Measurements from ENCODE around the gene EFHD1.
A peak's percentile ranks its signal among the peaks of the same experiment; 100 is the strongest.
"Not testable (repeated sequence)": the region's sequence is repeated elsewhere in the genome, so short reads cannot be mapped to it uniquely, and the experiment has no call there.

The EFHD1 gene

DNA sequence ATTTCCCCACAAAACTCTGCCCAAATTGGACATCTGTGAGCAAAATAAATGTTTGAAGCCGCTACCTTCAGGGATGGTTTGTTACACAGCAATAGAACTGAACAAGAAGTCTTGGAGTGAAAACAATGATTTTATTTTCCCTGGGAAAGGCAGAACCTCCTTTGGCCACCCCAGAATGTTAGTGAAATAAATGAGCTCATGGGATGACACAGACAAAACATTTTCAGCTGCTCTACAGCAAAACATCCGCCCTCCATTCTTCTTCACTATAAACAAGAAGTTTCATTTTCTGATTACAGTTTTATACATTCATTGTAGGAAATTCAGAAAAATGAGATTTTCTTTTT lies 4.3 kb upstream of the EFHD1 start:
- no peak overlapping the region for H3K27ac Mint-ChIP-seq
- no peaks in the 10 kb centered on the region for H3K9me3 Mint-ChIP-seq
- no peak for DNase-seq
- ATAC-seq (replicated peaks) = no peak
- H3K4me3 Mint-ChIP-seq = no peak overlapping the region
- H3K4me1 Mint-ChIP-seq (ENCODE audit: low read depth in 2 of 2) = peaks cover 3 to 5% of the 10 kb centered on the region in 2 donors
- peaks cover 5% of the 10 kb centered on the region for H3K36me3 Mint-ChIP-seq (ENCODE audit: insufficient read depth)
- H3K27me3 Mint-ChIP-seq = peaks cover 25 to 26% of the 10 kb centered on the region in 2 donors

DNA sequence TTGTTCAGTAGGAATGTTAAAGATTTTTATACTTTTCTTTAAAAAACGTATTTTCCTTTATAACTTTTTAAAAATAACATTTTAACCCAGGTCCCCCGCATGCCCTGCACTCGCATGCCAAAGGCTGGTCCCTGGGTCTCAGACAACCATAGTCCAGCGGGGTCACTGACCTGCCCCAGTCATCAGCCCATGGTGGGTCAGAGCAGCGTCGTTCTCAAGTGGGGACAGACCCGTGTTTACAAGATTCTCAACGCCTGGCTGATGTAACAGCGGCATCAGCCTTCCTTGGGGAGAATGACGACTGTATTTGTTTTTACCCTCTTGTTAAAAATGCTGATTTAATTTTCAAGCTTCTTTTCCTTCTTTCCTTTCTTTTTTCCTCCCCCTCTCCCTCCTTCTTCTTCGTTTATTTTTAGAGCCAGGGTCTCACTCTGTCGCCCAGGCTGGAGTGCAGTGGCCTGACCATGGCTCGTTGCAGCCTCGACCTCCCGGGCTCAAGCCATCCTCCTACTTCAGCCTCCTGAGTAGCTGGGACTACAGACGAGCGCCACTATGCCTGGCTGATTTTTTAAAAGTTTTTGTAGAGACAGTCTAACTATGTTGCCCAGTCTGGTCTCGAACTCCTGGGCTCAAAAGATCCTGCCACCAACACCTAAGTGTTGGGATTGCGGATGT lies 1.0 kb upstream of the EFHD1 start:
- Mint-ChIP-seq H3K36me3 (ENCODE audit: insufficient read depth) (peaks cover 5% of the 10 kb centered on the region), H3K4me1 (ENCODE audit: low read depth in 2 of 2) (peaks cover 3 to 5% of the 10 kb centered on the region in 2 donors), H3K9me3 (no peaks in the 10 kb centered on the region), H3K27ac (no peak overlapping the region), H3K4me3 (peak overlapping the region in 1 of 2 donors; percentile 17), H3K27me3 (peaks cover 29 to 34% of the 10 kb centered on the region in 2 donors)
- DNase-seq (no peak), ATAC-seq (replicated peaks) (no peak)

DNA sequence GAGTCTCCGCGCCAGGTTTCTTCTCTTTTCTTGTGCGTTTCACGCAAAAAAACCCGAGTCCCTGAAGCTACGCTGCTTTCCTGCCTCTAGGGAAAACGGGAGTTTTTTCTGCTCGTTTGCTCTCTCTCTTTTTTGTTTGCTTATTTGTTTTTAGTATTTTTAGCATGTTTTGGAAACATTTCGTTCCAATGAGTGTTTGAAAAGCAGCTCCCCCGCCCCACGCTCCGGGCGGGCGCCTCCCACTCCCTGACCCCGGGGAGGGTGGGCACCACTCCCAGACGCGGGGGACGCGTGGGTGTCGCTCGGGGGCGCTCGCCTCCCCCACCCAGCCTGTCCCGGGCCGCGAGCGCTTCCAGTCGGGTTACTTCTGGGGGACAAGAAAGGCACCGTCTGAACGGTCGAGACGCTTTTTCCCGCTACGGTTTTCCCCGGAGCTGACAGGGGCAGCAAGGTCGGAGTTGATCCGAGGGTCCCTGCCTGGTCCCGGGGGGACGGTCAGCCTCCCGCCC lies 446 bp upstream of the EFHD1 start:
- no peak for DNase-seq
- peak; percentile 9 for ATAC-seq (replicated peaks)
- no peaks in the 10 kb centered on the region for H3K9me3 Mint-ChIP-seq
- peaks cover 3 to 5% of the 10 kb centered on the region in 2 donors for H3K4me1 Mint-ChIP-seq (ENCODE audit: low read depth in 2 of 2)
- peaks cover 5% of the 10 kb centered on the region for H3K36me3 Mint-ChIP-seq (ENCODE audit: insufficient read depth)
- H3K27ac Mint-ChIP-seq = no peak overlapping the region
- H3K4me3 Mint-ChIP-seq = peak overlapping the region; percentile 40 to 51
- H3K27me3 Mint-ChIP-seq = peaks cover 29 to 40% of the 10 kb centered on the region in 2 donors

DNA sequence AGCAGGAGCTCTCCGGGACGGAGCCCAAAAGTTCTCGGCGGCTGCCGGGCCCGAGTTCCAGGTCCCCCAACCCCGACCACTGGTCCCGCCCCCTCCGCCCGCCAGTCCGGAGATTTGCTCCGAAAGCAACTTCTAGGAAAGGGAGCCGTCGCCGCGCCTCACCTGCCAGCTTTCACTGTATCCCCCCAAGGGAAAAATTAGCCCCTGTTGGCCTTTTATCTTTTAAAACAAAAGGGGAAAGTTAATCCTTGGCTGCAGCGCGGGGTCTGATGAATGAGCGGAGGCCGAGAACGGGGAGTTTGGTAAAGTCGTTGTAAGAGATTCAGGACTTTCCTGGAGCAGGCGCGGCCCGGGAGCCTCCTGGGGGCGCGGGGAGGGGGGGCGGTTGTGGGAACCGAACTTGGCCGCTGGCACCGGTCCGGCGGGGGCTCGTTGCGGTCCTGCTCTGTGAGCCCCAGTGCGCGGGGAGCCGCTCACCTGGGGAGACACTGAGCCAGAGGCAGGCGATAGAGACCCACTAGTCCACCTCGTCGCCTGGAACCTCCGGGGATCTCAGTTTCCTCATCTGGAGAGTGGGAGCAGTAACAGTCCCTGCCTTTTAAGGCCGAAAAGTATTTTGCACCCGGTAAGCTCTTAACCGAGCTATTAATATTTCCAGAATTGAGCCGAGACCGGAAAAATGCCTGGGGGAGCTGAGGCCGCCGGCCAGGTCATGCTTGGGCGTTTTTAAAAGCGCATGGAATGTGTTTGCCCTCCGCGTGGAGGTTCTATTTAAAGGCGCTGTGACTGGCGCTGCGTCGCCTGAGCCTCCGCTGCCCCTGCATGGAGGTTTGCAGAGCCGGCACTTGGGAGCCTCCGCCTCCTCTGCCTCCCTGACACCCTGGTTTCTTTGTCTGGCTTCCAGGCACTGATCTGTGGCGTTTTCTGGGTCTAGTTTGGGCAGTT lies 1.1 kb downstream of the EFHD1 start:
- ATAC-seq (replicated peaks) (no peak), DNase-seq (no peak)
- peaks cover 3 to 5% of the 10 kb centered on the region in 2 donors for H3K4me1 Mint-ChIP-seq (ENCODE audit: low read depth in 2 of 2)
- peaks cover 37 to 52% of the 10 kb centered on the region in 2 donors for H3K27me3 Mint-ChIP-seq
- peaks cover 5% of the 10 kb centered on the region for H3K36me3 Mint-ChIP-seq (ENCODE audit: insufficient read depth)
- peak overlapping the region; percentile 20 to 31 for H3K4me3 Mint-ChIP-seq
- H3K27ac Mint-ChIP-seq = no peak overlapping the region
- no peaks in the 10 kb centered on the region for H3K9me3 Mint-ChIP-seq

DNA sequence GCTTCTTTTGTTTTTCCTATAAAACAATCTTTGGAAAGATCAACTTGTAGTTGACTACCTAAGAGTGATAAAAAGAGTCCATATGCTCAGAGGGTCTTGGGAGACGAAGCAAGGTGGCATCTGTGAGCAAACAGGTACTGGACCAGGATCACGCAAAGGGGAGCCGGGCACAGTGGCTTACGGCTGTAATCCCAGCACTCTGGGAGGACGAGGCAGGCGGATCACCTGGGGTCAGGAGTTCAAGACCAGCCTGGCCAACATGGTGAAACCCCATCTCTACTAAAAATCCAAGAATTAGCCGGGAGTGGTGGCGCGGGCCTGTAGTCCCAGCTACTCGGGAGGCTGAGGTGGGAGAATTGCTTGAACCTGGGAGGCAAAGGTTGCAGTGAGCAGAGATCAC lies 2.0 kb downstream of the EFHD1 start:
- Mint-ChIP-seq H3K4me3 (peak overlapping the region in 1 of 2 donors; percentile 31), H3K27me3 (peaks cover 39 to 61% of the 10 kb centered on the region in 2 donors)
- not testable (repeated sequence) for H3K4me1 Mint-ChIP-seq (ENCODE audit: low read depth in 2 of 2); H3K9me3 Mint-ChIP-seq; DNase-seq; ATAC-seq (replicated peaks); H3K27ac Mint-ChIP-seq; H3K36me3 Mint-ChIP-seq (ENCODE audit: insufficient read depth)

DNA sequence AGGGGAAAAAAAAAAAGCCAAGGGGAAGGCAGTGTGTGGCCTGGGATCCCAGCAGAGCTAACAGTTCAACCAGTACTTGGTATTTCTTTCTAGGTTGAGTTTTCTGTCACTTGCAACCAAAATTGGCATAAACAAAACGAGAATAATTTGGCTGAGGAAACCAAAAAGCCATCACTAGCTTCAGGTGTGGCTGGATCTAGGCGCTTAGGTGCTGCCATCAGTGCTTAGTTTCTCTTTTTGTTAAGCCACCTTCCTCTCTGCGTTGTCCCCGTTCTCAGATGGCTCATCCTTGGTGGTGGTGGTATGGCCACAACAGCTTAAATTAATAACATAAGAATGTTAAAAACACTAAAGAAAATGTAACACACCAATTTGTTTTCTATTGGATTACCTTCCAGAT lies 2.4 kb downstream of the EFHD1 start:
- Mint-ChIP-seq H3K4me3 (no peak overlapping the region), H3K9me3 (no peaks in the 10 kb centered on the region), H3K36me3 (ENCODE audit: insufficient read depth) (no peaks in the 10 kb centered on the region), H3K27ac (no peak overlapping the region), H3K27me3 (peaks cover 43 to 65% of the 10 kb centered on the region in 2 donors), H3K4me1 (ENCODE audit: low read depth in 2 of 2) (peaks cover 3 to 5% of the 10 kb centered on the region in 2 donors)
- ATAC-seq (replicated peaks) = no peak
- DNase-seq = no peak

DNA sequence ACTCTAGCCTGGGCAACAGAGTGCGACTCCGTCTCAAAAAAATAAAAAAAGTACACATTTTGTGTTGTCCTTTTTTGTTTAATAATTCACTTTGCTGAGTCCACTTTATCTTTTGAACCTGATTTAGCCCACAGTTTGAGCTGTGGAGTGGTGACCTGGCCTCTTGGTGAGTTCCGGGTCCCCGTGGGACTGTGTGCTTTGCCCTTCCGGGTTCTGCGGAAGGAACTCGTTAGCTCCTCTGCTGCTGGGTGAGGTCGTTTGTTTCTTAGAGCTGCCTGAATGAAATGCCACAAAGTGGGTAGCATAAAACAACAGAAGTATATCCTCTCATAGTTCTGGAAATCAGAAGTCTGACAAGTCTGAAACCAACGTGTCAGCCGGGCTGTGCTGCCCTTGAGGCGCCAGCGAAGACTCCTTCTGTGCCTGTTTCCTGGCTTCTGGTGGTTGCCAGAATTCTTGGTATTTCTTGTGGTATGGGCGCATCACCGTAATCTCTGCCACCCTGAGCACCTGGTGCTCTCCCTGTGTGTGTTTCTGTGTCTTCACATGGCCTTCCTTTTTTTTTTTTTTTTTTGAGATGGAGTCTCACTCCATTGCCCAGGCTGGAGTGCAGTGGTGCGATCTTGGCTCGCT lies 3.5 kb downstream of the EFHD1 start:
- ATAC-seq (replicated peaks) (peak; percentile 31), DNase-seq (no peak)
- peaks cover 3 to 5% of the 10 kb centered on the region in 2 donors for H3K4me1 Mint-ChIP-seq (ENCODE audit: low read depth in 2 of 2)
- no peaks in the 10 kb centered on the region for H3K36me3 Mint-ChIP-seq (ENCODE audit: insufficient read depth)
- no peak overlapping the region for H3K27ac Mint-ChIP-seq
- no peaks in the 10 kb centered on the region for H3K9me3 Mint-ChIP-seq
- H3K27me3 Mint-ChIP-seq = peaks cover 43 to 70% of the 10 kb centered on the region in 2 donors
- no peak overlapping the region for H3K4me3 Mint-ChIP-seq

DNA sequence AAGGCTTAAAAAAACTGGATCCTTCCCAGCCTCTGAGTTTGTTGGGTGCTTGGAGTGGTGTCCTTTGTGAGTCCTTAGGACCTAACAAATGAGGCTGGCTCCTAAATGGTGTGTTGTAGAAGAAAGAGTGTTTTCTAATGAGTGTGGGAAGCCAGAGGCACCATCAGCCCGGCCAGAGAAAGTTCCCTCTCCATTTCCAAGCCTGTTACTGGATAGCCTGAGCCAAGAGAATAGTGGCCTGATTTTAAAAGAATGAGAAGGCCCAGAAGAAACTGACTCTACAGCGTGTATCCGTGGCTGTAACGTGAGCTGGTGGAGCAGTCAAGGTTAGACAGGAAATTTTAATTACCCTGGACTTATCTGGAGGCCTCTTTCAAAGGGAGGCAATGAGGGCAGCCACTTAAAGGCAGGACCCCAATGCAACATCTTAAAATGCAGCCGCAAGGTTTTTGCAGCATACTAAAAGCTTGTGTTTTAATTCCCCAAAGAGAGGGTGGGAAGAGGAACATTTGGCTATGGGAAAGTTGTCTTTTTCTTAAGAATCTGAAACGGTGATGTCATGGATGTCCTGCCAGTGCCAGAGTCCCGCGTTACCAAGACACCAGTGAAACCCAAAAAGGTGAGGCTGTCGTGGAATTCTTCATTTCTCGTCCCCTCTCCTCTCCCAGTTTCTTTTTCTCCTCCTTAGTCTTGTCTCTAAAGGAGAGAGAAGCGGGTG lies 4.6 kb downstream of the EFHD1 start:
- H3K27me3 Mint-ChIP-seq = peaks cover 35 to 59% of the 10 kb centered on the region in 2 donors
- H3K27ac Mint-ChIP-seq = no peak overlapping the region
- H3K36me3 Mint-ChIP-seq (ENCODE audit: insufficient read depth) = no peaks in the 10 kb centered on the region
- no peaks in the 10 kb centered on the region for H3K9me3 Mint-ChIP-seq
- ATAC-seq (replicated peaks) = no peak
- H3K4me3 Mint-ChIP-seq = no peak overlapping the region
- no peak for DNase-seq
- H3K4me1 Mint-ChIP-seq (ENCODE audit: low read depth in 2 of 2) = no peaks in the 10 kb centered on the region

DNA sequence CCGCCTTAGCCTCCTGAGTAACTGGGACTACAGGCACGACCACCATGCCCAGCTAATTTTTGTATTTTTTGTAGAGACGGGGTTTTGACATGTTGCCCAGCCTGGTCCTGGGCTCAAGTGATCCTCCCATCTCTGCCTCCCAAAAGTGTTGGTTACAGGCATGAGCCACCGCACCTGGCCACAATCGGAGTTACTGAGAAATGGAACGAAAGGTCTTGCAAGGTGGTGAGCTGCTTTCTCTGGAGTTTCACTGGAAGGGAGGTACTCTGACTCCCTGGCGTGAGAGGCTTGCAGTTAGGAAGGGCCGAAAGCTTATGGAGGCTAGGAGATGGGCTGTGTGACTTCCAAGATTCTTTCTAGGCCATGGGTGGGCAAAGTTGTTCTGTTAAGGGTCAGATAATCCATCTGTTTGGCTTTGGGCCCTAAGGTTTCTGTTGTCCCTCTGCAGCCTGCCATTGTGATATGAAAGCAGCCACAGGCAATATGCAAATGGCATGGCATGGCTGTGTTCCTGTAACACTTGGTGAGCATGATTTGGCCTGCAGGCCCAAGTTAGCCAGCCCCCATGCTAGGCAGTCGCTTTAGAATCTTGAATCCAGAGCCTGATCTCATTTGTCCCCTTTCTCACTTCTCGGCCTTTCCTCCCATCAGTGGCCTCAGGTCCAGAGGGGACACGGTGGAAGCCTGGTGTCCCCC lies 7.9 kb downstream of the EFHD1 start:
- H3K27me3 Mint-ChIP-seq = peaks cover 35 to 70% of the 10 kb centered on the region in 2 donors
- no peak overlapping the region for H3K4me3 Mint-ChIP-seq
- no peaks in the 10 kb centered on the region for H3K36me3 Mint-ChIP-seq (ENCODE audit: insufficient read depth)
- H3K4me1 Mint-ChIP-seq (ENCODE audit: low read depth in 2 of 2) = no peaks in the 10 kb centered on the region
- DNase-seq = no peak
- ATAC-seq (replicated peaks) = no peak
- no peaks in the 10 kb centered on the region for H3K9me3 Mint-ChIP-seq
- H3K27ac Mint-ChIP-seq = no peak overlapping the region

DNA sequence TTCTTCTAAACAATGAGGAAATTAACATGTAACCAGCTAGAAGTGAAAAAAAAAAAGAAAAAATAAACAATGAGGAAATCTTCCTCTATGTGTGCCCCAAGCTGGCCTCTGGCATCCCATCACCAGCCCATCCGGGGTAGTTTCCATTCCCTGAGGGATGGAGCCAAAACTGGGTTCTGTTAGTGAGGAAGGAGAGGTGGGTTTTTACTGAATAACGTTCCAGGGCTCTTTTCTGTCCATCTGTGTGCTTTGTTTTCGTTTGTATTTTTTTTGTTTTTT lies 9.7 kb downstream of the EFHD1 start:
- H3K27ac Mint-ChIP-seq = no peak overlapping the region
- H3K27me3 Mint-ChIP-seq = peaks cover 33 to 60% of the 10 kb centered on the region in 2 donors
- H3K36me3 Mint-ChIP-seq (ENCODE audit: insufficient read depth) = no peaks in the 10 kb centered on the region
- H3K4me1 Mint-ChIP-seq (ENCODE audit: low read depth in 2 of 2) = no peaks in the 10 kb centered on the region
- ATAC-seq (replicated peaks) (no peak), DNase-seq (no peak)
- H3K9me3 Mint-ChIP-seq = no peaks in the 10 kb centered on the region
- H3K4me3 Mint-ChIP-seq = no peak overlapping the region

DNA sequence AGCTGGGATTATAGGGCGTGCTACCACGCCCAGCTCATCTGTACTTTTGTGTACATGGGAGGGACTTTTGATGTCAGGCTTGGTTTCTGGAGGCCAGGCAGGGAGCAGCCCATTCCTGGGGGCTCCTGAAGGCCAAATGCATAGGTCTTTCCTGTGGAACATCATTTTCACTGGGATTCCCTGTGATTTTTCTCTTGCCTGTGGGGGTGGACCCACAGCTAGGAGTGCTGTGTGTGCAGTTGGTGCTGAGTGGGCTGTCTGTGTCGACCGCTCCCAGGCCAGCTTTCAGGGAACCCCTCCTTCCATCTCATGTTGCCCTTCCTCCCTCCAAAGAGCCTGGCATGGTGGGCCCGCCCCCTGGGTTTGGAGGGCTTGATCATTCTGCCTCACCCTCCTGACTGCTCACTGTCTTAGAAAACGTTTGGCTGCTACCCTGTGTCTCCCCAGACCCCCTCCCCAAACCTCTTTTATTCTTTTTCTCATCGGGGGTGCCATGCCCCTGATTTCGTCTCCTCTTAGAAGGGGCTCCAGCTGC lies 10.5 kb downstream of the EFHD1 start:
- Mint-ChIP-seq H3K27ac (no peak overlapping the region), H3K27me3 (peaks cover 32 to 64% of the 10 kb centered on the region in 2 donors), H3K4me3 (no peak overlapping the region), H3K9me3 (no peaks in the 10 kb centered on the region), H3K4me1 (ENCODE audit: low read depth in 2 of 2) (no peaks in the 10 kb centered on the region), H3K36me3 (ENCODE audit: insufficient read depth) (no peaks in the 10 kb centered on the region)
- ATAC-seq (replicated peaks) = no peak
- DNase-seq = no peak

DNA sequence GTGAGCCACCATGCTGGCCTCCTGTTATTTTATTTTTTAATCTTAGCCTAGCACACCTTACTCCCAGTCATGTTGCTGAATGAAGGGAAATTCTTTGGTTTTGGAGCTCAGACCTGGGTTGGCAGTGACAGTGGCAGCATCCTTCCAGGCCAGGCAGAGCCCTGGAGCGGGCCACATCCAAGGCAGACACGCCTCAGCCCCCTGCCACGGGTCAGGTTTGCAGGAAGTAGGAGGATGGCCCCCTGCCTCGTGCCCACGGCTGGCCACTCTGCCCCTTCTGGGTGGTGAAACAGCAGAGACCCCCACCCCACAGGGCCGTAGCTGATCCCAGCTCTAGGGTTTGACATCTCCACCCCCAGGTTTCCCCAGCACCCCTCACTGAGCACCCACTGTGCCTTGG lies 11.7 kb downstream of the EFHD1 start:
- no peaks in the 10 kb centered on the region for H3K4me1 Mint-ChIP-seq (ENCODE audit: low read depth in 2 of 2)
- no peaks in the 10 kb centered on the region for H3K9me3 Mint-ChIP-seq
- no peak for ATAC-seq (replicated peaks)
- no peaks in the 10 kb centered on the region for H3K36me3 Mint-ChIP-seq (ENCODE audit: insufficient read depth)
- H3K27ac Mint-ChIP-seq = no peak overlapping the region
- peaks cover 25 to 56% of the 10 kb centered on the region in 2 donors for H3K27me3 Mint-ChIP-seq
- no peak for DNase-seq
- no peak overlapping the region for H3K4me3 Mint-ChIP-seq

Data from effector memory CD8-positive, alpha-beta T cell (primary cell).